NCI-H2171 treated with DMSO at 0.1 percent for 48 hours (cell line): ENCODE data around the gene KISS1R.
A peak's percentile ranks its signal among the peaks of the same experiment; 100 is the strongest.
"Not testable (repeated sequence)": the region's sequence is repeated elsewhere in the genome, so short reads cannot be mapped to it uniquely, and the experiment has no call there.

Source experiments
- DNase-seq: peaks from one replicate; lab custom pipeline; 2025; lab: John Stamatoyannopoulos, UW

KISS1R gene

DNA sequence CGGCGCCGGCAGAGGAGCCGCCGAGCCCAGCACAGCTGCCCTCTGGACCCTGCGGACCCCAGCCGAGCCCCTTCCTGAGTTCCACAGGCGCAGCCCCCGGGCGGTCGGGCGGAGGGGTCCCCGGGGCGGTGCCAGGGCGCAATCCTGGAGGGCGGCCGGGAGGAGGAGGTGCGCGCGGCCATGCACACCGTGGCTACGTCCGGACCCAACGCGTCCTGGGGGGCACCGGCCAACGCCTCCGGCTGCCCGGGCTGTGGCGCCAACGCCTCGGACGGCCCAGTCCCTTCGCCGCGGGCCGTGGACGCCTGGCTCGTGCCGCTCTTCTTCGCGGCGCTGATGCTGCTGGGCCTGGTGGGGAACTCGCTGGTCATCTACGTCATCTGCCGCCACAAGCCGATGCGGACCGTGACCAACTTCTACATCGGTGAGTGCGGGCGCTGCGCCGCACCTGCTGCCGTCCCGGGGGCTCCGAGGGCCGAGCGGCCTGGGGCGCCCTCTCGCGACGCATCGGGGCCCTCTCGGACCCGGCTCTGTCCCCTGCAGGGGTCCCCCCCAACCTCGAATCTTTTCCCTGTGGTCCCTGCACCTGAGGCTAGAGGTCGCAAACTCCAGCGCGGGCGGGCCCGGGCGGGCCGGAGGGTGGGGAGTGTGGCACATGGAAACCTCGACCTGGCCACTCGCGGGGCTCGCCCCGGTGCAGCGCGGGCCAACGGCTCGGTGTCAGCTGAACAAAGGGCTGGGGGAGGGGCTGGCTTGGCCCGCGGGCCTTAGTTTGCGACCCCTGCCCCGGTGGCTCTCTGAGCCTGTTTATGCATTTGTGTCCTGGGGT lies at the start of gene KISS1R:
Gene KISS1R, plus strand, starts transcription at position 11 of the 829 bp plus-strand sequence. Its CDS starts 170 bp downstream, at position 181.
- DNase-seq: peak; percentile 48

DNA sequence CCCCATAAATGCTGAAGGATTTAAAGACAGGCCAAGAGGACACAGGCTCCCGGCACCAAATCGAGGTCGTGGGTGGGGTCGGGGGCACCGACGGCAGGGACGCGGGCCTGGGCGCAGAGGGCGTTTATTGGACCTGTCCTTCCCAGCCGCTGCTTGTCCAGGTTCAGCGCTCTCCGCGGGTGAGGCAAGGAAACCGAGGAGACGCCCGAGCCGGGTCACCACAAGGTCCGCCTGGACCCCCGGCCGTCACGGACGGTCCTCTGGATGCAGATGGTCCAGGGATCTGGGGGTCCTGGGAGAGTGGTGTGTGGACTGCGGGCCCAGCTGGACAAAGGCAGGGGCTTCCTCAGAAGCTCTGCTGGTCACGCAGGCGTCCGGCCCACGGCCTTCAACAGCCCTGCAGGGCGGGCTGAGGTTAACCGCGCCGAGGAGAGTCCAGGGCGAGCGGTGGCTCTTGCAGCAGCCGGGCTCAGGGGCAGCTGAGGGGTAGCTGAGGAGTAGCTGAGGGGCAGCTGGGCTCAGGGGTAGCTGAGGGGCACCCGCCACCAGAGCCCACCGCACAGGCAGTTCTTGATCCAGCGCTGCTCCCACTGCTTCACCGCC lies 49.2 kb upstream of the KISS1R start:
- no peak for DNase-seq

- no peak for DNase-seq
These were observed 48.5 kb upstream of the KISS1R start for GRCh38 chr19:868458-869244.

DNA sequence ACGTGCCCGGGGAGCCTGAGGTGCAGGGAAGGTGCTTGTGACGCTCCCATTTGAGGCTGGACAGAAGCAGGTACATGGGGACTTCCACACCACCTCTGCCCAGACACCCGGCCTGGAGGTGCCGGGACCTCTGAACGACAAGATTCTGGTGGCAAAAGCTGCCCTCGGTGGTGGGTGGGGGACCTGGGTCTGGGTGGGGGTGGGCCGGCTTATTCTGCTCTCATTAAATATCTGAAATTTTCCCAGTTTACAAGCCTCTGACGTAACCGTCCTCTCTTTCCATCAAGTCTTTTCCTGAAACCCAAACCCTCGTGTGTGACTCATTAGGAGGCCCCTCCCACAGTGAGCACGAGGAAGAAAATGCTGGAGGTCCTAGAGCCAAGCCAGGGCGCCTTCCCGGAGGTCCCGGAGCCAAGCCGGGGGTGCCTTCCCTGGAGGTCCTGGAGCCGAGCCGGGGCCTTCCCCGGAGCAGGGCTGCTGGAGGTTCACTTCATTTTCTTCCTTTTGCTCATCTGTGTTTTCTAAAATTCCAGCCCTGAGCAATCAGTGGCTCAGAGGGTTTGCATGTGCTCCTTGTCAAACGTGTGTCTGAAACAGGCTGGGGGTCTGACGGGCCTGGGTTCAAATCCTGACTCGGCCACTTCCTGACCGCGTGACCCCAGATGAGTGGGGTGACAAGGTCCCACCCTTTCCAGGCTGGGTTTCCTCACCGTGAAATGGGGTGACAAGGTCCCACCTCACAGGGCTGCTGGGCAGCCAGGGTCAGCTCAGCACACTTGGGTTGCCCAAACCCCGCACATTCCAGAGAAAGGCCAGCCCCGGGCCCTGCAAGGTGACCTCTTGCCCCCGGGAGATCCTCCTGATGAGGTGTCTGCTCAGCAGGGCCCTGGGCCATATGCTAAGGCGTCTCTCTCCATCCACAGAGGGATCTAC lies 47.6 kb upstream of the KISS1R start:
- no peak for DNase-seq

GRCh38 chr19:870314-870713 lies 46.8 kb upstream of the KISS1R start:
- no peak for DNase-seq

DNA sequence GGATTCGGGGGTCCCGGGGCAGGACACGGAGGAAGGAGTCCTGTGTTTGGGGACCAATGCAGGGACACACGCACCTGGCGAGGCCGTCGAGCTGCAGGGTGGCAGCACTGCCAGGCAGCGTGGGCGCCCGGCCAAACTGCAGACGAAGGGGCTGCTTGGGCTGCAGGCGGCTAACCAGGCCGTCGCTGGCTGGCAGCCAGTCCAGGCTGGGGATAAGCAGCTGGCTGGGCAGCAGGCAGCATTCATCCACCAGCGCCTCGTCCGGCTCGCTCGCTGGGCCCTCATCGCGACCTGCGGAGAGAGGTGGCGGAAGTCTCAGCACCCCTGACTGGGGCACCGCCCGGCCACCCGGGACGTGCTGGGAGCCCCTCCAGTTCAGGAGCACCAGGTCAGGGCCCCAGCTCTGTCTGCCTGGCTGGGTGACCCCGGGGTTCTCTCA lies 46.2 kb upstream of the KISS1R start:
- DNase-seq: no peak

- peak; percentile 47 for DNase-seq
These were observed 45.5 kb upstream of the KISS1R start for GRCh38 chr19:871446-872265.

DNA sequence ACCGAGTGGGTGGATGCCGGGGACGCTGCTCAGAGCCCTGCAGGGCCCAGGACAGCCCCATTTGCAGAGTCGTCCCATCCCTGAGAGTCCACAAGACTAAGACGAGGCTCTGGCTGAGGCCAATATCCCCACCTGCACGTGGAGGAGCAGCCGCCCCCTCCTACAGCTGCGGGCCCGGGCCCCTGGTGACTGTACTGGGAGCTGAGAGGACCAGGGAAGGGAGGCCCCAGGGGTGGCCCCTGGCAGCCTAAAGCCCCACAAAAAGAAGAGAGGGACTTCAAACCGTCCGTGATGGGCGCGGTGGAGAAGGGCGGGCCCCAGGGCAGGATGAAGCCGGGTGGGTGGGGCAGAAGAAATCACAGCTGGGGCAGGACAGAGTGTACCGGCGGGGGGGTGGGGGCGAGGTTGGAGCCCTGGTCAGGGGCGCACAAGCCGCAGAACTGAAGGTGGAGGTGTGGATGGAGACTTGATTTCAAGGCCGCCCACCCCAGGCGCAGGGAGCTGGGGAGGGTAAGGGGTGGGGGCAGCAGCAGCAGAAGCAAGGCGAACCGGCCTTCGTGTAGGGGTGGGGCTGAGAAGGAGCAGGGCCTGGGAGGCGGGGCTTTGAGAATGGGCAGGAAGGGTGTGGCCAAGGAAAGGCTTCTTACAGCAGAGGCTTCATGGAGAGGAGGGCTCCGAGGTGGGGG lies 44.7 kb upstream of the KISS1R start:
- DNase-seq: peak; percentile 87

GRCh38 chr19:873084-873483 lies 44.0 kb upstream of the KISS1R start:
- peak; percentile 37 for DNase-seq

DNA sequence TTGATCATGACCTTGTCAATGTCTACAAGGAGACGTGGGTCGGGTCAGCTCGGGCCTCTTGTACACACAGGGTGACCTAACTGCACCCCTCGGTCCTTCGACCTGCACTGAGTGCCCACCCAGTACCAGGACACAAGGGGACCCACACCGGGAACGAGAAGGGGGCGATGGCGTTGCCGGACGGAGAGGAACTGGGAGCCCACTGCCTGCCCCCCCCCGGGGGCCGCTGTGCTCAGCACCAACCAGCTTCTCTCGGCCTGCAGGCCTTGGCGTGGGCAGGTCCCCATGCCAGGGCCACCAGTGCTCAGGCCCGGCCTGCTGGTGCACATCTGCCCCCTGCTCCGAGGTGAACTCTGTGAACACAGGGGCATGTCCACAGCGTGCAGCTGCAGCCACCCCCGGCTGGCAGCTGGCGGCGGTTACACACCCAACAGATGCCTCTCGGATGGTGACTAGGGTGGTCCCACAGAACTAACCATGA lies 43.5 kb upstream of the KISS1R start:
- DNase-seq: no peak

- no peak for DNase-seq
These were observed 41.8 kb upstream of the KISS1R start for GRCh38 chr19:875265-875879.

GRCh38 chr19:876089-876488 lies 41.0 kb upstream of the KISS1R start:
- no peak for DNase-seq

DNA sequence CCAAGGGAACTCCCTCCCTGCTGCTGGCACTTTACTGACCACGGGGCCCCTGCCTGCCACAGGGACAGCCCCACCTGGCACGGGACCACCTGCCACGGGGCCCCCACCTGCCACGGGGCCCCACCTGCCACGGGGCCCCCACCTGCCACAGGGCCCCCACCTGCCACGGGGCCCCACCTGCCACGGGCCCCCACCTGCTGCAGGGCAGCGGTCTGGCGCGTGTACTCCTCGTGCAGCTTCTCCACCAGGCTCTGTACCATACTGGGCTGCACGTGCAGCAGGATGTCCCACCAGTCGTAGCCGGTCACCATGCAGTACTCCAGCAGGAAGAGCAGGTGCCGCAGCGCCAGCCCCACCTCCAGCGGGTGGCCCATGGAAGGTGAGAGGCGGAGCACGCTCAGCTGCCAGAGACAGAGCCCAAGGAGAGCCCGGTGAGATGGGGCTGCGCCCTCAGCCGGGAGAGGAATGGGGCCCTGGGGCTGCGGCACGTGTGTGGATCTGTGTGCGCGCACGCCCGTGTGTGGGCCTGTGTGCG lies 40.3 kb upstream of the KISS1R start:
- no peak for DNase-seq

- not testable (repeated sequence) for DNase-seq
These were observed 39.0 kb upstream of the KISS1R start for GRCh38 chr19:877992-878660.

GRCh38 chr19:878751-879561 lies 38.2 kb upstream of the KISS1R start:
- not testable (repeated sequence) for DNase-seq

- DNase-seq: no peak
These were observed 37.3 kb upstream of the KISS1R start for GRCh38 chr19:879711-880438.
